ENCODE measurements around the gene STAG1. TPM values are rescaled to one million over a fixed set of nuclear protein-coding genes. Genes with fewer than 3 reads are reported as not detected.
A peak's percentile ranks its signal among the peaks of the same experiment; 100 is the strongest.

Gene STAG1
- polyA plus RNA-seq, 1 of the 3 experiments (the other 2 are of a cell fraction), result 5.5 TPM

DNA sequence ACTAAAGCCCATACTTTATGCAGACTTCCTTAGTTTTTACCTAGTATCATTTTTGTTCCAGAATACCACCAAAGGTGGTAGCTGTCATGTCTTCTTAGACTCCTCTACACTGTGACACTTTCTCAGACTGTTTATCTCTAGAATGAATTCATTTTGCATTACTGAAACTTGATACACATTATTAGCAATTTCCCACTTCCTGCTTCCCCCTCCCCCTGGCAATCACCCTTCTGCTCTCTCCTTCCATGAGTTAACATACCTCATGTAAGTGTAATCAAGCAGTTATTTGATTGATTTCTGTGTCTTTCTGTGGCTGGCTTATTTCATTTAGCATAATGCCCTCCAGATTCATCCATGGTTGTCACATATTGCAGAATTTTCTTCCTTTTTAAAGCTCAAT lies 204.9 kb downstream of the STAG1 start:
- Histone ChIP-seq H3K36me3 (replicated peaks in 1 of 2; ENCODE audit: control insufficient read depth in 1 of 2, insufficient read depth in 2 of 2, low read length in 1 of 2) (peaks cover 0 to 4% of the 10 kb centered on the region in 2 experiments), H4K20me1 (ENCODE audit: insufficient read depth) (peaks cover 10% of the 10 kb centered on the region; the same call in 1 of the 2 replicates), H3K9ac (no peak overlapping the region), H3K79me2 (ENCODE audit: insufficient read depth) (peaks cover 7% of the 10 kb centered on the region; the same call in 1 of the 2 replicates), H3K4me2 (no peak overlapping the region), H3K9me3 (no peaks in the 10 kb centered on the region), H3F3A (replicated peaks; ENCODE audit: insufficient read depth) (peaks cover 6% of the 10 kb centered on the region), H3K27ac (ENCODE audit: low read depth in 2 of 2, low read length in 1 of 2) (no peak overlapping the region), H3K27me3 (ENCODE audit: insufficient read depth) (no peaks in the 10 kb centered on the region), H2AFZ (ENCODE audit: low read depth) (no peak overlapping the region), H3K9me2 (no peaks in the 10 kb centered on the region), H3K4me3 (ENCODE audit: low read depth in 2 of 2, low read length in 1 of 2) (no peak overlapping the region), H3K4me1 (ENCODE audit: control insufficient read depth in 1 of 2, insufficient read depth in 2 of 2, low read depth in 1 of 2, low read length in 1 of 2) (peaks cover 0 to 12% of the 10 kb centered on the region in 2 experiments; a peak in 1 of 4 replicates)
- ChIA-PET POLR2A (no interaction called here), CTCF (interaction anchor here (1.2 kb wide), 1 partner anchor 205 kb away, joined by 5 read pairs; the partner anchor contains the start of gene STAG1)
- no peak for DNase-seq
- no peak for TF ChIP-seq RCOR1 (IDR thresholded peaks at IDR 0.05; ENCODE audit: low read length)
- TF ChIP-seq MEF2A (IDR thresholded peaks at IDR 0.05; ENCODE audit: borderline replicate concordance, low read depth), result no peak
- no peak for TF ChIP-seq CHD2 (IDR thresholded peaks at IDR 0.05; ENCODE audit: low read length, partially characterized antibody)
- TF ChIP-seq GATA2 (CRISPR knock-in tag; IDR thresholded peaks at IDR 0.05), result no peak
- no peak for TF ChIP-seq POLR2AphosphoS5 (IDR thresholded peaks at IDR 0.05; ENCODE audit: low read depth, low read length)

DNA sequence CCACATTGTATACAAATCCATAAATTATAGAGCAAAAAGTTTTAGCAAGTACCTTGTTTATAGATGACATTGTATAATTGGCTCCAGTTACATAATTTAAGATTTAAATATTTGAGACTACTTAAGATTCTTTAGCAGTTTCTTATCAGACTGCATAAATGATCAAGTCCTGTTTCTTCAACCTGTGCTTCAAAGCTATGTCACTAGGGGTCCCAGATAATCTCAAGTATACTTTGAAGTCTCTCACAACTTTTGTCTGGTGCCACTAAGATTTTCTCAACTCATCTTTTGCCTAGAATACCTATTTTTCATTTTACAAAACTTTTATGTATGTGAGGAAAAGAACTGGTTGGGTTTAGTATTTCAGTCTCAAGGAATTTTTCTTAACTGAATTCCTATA lies 205.5 kb downstream of the STAG1 start:
- DNase-seq, result no peak
- Histone ChIP-seq H3K27me3 (ENCODE audit: insufficient read depth) (no peaks in the 10 kb centered on the region), H2AFZ (ENCODE audit: low read depth) (no peak overlapping the region), H4K20me1 (ENCODE audit: insufficient read depth) (peaks cover 10% of the 10 kb centered on the region; the same call in 1 of the 2 replicates), H3K36me3 (replicated peaks in 1 of 2; ENCODE audit: control insufficient read depth in 1 of 2, insufficient read depth in 2 of 2, low read length in 1 of 2) (peaks cover 0 to 8% of the 10 kb centered on the region in 2 experiments), H3K4me1 (ENCODE audit: control insufficient read depth in 1 of 2, insufficient read depth in 2 of 2, low read depth in 1 of 2, low read length in 1 of 2) (peaks cover 0 to 12% of the 10 kb centered on the region in 2 experiments; a peak in 1 of 4 replicates), H3K9me2 (no peaks in the 10 kb centered on the region), H3K4me2 (no peak overlapping the region), H3K79me2 (ENCODE audit: insufficient read depth) (peaks cover 10% of the 10 kb centered on the region; the same call in 1 of the 2 replicates), H3F3A (replicated peaks; ENCODE audit: insufficient read depth) (peaks cover 6% of the 10 kb centered on the region), H3K9me3 (no peaks in the 10 kb centered on the region), H3K4me3 (ENCODE audit: low read depth in 2 of 2, low read length in 1 of 2) (no peak overlapping the region), H3K27ac (ENCODE audit: low read depth in 2 of 2, low read length in 1 of 2) (no peak overlapping the region), H3K9ac (no peak overlapping the region)
- CTCF ChIA-PET, result interaction anchor here (2.6 kb wide), 1 partner anchor 206 kb away, joined by 24 read pairs; the partner anchor contains the start of gene STAG1
- POLR2A ChIA-PET, result no interaction called here
- TF ChIP-seq, protein P1, sequence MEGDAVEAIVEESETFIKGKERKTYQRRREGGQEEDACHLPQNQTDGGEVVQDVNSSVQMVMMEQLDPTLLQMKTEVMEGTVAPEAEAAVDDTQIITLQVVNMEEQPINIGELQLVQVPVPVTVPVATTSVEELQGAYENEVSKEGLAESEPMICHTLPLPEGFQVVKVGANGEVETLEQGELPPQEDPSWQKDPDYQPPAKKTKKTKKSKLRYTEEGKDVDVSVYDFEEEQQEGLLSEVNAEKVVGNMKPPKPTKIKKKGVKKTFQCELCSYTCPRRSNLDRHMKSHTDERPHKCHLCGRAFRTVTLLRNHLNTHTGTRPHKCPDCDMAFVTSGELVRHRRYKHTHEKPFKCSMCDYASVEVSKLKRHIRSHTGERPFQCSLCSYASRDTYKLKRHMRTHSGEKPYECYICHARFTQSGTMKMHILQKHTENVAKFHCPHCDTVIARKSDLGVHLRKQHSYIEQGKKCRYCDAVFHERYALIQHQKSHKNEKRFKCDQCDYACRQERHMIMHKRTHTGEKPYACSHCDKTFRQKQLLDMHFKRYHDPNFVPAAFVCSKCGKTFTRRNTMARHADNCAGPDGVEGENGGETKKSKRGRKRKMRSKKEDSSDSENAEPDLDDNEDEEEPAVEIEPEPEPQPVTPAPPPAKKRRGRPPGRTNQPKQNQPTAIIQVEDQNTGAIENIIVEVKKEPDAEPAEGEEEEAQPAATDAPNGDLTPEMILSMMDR (IDR thresholded peaks at IDR 0.05), result peak; percentile 33; the same call in 1 of the 2 replicates
- no peak for TF ChIP-seq TCF12 (IDR thresholded peaks at IDR 0.05)

DNA sequence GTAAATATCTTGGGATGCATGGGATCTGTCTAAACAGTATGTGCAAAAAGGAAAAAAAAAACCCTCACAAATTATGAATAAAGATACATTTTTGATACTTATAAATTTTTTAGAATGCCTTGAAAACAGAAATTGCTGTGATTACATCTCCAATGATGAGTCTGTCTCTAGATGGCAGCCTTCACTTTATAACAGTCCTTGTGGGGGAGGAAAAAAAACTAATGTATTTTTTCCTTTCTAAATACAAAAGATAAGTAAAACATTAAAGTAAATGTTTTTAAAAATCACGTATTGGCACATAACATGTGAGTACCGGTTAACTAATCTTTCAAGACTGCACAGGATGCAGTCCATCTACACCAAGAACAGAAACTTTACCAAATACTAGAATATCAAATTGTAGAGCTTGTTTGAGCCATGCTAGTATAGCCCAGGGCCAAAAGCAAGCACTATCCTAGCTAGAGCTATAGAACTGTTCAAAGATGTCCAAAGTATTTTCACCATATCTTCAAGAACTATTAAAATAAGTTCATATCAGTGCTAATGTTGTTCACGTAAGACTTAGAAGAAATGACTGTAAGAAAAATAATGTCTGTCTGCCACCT lies 206.4 kb downstream of the STAG1 start:
- Histone ChIP-seq H2AFZ (ENCODE audit: low read depth) (no peak overlapping the region), H3K4me1 (ENCODE audit: control insufficient read depth in 1 of 2, insufficient read depth in 2 of 2, low read depth in 1 of 2, low read length in 1 of 2) (peaks cover 0 to 12% of the 10 kb centered on the region in 2 experiments; a peak in 1 of 4 replicates), H4K20me1 (ENCODE audit: insufficient read depth) (peaks cover 10% of the 10 kb centered on the region; the same call in 1 of the 2 replicates), H3K27me3 (ENCODE audit: insufficient read depth) (no peaks in the 10 kb centered on the region), H3K4me3 (ENCODE audit: low read depth in 2 of 2, low read length in 1 of 2) (no peak overlapping the region), H3K9me3 (no peaks in the 10 kb centered on the region), H3K79me2 (ENCODE audit: insufficient read depth) (peaks cover 10% of the 10 kb centered on the region; the same call in 1 of the 2 replicates), H3K27ac (ENCODE audit: low read depth in 2 of 2, low read length in 1 of 2) (no peak overlapping the region), H3K4me2 (no peak overlapping the region), H3K9me2 (no peaks in the 10 kb centered on the region), H3K36me3 (replicated peaks in 1 of 2; ENCODE audit: control insufficient read depth in 1 of 2, insufficient read depth in 2 of 2, low read length in 1 of 2) (peaks cover 0 to 12% of the 10 kb centered on the region in 2 experiments), H3F3A (replicated peaks; ENCODE audit: insufficient read depth) (peaks cover 6% of the 10 kb centered on the region), H3K9ac (no peak overlapping the region)
- ChIA-PET POLR2A (interaction anchor here (1.0 kb wide), 1 partner anchor 207 kb away, joined by 8 read pairs; the partner anchor contains the start of gene STAG1), CTCF (interaction anchor here (0.6 to 2.6 kb wide), 6 partner anchors 9 to 468 kb away, joined by 3 to 24 read pairs (median 3); partner anchors contain the start of gene STAG1)
- WGBS (ENCODE audit: low lambda C conversion rate), result 98% methylated on average over 3 of the region's 3 CpGs
- DNase-seq, result no peak
- TF ChIP-seq SIN3A (IDR thresholded peaks at IDR 0.05; ENCODE audit: borderline replicate concordance, low read depth, low read length) (no peak), EZH2phosphoT487 (IDR thresholded peaks at IDR 0.05; ENCODE audit: borderline replicate concordance, low read depth) (no peak), RXRA (IDR thresholded peaks at IDR 0.05; ENCODE audit: borderline replicate concordance, low read depth) (no peak), JUND (IDR thresholded peaks at IDR 0.05) (no peak), RAD21 (IDR thresholded peaks at IDR 0.05; ENCODE audit: low read length) (peak; percentile 63), GATA2 (CRISPR knock-in tag; IDR thresholded peaks at IDR 0.05) (no peak), NFIC (IDR thresholded peaks at IDR 0.05; ENCODE audit: borderline replicate concordance) (no peak), TAF1 (IDR thresholded peaks at IDR 0.05; ENCODE audit: borderline replicate concordance, low read depth, low read length) (no peak), FOSL2 (IDR thresholded peaks at IDR 0.05; ENCODE audit: borderline replicate concordance, low read depth) (no peak)
- TF ChIP-seq, protein P1 (IDR thresholded peaks at IDR 0.05), result peak; percentile 45
- TF ChIP-seq, protein P2, sequence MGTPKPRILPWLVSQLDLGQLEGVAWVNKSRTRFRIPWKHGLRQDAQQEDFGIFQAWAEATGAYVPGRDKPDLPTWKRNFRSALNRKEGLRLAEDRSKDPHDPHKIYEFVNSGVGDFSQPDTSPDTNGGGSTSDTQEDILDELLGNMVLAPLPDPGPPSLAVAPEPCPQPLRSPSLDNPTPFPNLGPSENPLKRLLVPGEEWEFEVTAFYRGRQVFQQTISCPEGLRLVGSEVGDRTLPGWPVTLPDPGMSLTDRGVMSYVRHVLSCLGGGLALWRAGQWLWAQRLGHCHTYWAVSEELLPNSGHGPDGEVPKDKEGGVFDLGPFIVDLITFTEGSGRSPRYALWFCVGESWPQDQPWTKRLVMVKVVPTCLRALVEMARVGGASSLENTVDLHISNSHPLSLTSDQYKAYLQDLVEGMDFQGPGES (IDR thresholded peaks at IDR 0.05; ENCODE audit: low read depth, low read length), result no peak
